Kidney epithelial cell (primary cell): ENCODE data around the gene IL1RAPL1. TPM values are rescaled to one million over a fixed set of nuclear protein-coding genes. Genes with fewer than 3 reads are reported as not detected.

Source experiments
- DNase-seq: peaks from one replicate; pipeline ENCODE4 v3.0.0-alpha.2; 2010; ENCODE audit warnings: low read depth
- H3K27me3 ChIP-seq: 2 replicates; pipeline ENCODE4 v1.6.0; 2011; ENCODE audit warnings: low read length; ENCODE audit not compliant: control insufficient read depth, insufficient read depth
- H3K36me3 ChIP-seq: 2 replicates; pipeline ENCODE4 v1.5.1; 2011; ENCODE audit warnings: low read length; ENCODE audit not compliant: control insufficient read depth, insufficient read depth
- H3K4me3 ChIP-seq: 2 replicates; pipeline ENCODE4 v1.5.1; 2011; ENCODE audit warnings: low read depth, mild to moderate bottlenecking, control low read depth, low read length
- total RNA-seq: library from RNA; depleted of rRNA; stranded (reverse); fragments of >200 nt; gene quantifications from 2 replicates; pipeline ENCODE4 v1.2.3, GENCODE V29; 2015
- TF ChIP-seq, protein P1 (sequence below): IDR thresholded peaks from 2 replicates; pipeline ENCODE4 v1.5.1; 2011; ENCODE audit warnings: mild to moderate bottlenecking, moderate library complexity, low read length, control low read depth, inconsistent platforms; ENCODE audit not compliant: insufficient read depth, poor library complexity, severe bottlenecking

The IL1RAPL1 gene
- total RNA-seq, 1 donor from 2014 or later: not detected

GRCh38 chrX:29237972-29238371 lies 650.7 kb downstream of the IL1RAPL1 start:
- TF ChIP-seq, protein P1, sequence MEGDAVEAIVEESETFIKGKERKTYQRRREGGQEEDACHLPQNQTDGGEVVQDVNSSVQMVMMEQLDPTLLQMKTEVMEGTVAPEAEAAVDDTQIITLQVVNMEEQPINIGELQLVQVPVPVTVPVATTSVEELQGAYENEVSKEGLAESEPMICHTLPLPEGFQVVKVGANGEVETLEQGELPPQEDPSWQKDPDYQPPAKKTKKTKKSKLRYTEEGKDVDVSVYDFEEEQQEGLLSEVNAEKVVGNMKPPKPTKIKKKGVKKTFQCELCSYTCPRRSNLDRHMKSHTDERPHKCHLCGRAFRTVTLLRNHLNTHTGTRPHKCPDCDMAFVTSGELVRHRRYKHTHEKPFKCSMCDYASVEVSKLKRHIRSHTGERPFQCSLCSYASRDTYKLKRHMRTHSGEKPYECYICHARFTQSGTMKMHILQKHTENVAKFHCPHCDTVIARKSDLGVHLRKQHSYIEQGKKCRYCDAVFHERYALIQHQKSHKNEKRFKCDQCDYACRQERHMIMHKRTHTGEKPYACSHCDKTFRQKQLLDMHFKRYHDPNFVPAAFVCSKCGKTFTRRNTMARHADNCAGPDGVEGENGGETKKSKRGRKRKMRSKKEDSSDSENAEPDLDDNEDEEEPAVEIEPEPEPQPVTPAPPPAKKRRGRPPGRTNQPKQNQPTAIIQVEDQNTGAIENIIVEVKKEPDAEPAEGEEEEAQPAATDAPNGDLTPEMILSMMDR: no peak

GRCh38 chrX:29241809-29242208 lies 654.6 kb downstream of the IL1RAPL1 start:
- Histone ChIP-seq H3K4me3 (no peak overlapping the region), H3K27me3 (no peaks in the 10 kb centered on the region), H3K36me3 (no peaks in the 10 kb centered on the region)
- no peak for DNase-seq
- TF ChIP-seq, protein P1: no peak

More at GRCh38 chrX:29237972-29238371, 650.7 kb downstream of the IL1RAPL1 start:
- Histone ChIP-seq H3K27me3 (no peaks in the 10 kb centered on the region), H3K4me3 (no peak overlapping the region), H3K36me3 (no peaks in the 10 kb centered on the region)
- no peak for DNase-seq

DNA sequence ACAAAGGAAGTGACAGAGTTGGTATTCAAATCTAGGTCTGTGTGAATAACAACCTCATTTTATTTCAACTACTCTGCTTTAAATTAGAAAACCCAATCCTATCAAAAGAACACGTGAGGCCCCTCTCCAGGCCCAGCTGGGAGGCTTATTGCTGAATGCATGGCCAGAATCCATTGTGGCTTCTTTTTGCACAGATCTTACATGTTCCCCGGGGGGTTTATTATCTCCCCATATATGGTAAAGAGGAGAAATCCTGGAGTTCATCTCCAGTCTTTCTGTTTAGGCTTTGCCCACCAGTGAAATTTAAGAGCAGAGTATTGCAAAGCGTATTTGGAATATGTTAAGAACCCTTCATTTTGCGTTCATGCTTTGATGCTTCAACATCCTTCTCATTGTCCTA lies 655.6 kb downstream of the IL1RAPL1 start:
- TF ChIP-seq, protein P1: no peak
- no peak overlapping the region for H3K4me3 ChIP-seq
- no peaks in the 10 kb centered on the region for H3K27me3 ChIP-seq
- DNase-seq: no peak
- H3K36me3 ChIP-seq: no peaks in the 10 kb centered on the region

DNA sequence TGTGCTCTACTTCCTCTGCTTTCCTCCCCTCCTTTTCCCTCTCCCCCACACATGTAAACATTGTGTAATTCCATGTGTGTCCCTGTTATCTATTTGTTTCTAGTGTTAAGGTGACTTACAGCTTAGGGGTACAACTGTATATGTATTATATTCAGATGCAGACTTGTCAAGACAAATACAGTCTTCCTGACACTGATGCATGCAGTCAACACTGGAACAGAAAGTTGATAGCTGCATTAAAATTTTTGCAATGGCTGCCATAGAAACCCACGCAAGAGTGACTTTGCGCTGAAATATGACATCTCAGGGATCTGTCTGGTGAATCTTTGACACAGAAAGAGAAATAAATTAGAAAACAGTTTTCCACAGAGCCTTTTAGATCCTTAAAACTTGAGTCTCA lies 656.7 kb downstream of the IL1RAPL1 start:
- no peak overlapping the region for H3K4me3 ChIP-seq
- no peaks in the 10 kb centered on the region for H3K27me3 ChIP-seq
- no peak for DNase-seq
- H3K36me3 ChIP-seq: no peaks in the 10 kb centered on the region
- TF ChIP-seq, protein P1: no peak

- Histone ChIP-seq H3K4me3 (no peak overlapping the region), H3K27me3 (no peaks in the 10 kb centered on the region), H3K36me3 (no peaks in the 10 kb centered on the region)
- no peak for DNase-seq
- TF ChIP-seq, protein P1: no peak
Observed at GRCh38 chrX:29254515-29254914, 667.3 kb downstream of the IL1RAPL1 start.

- Histone ChIP-seq H3K36me3 (no peaks in the 10 kb centered on the region), H3K27me3 (no peaks in the 10 kb centered on the region), H3K4me3 (no peak overlapping the region)
- DNase-seq: no peak
- TF ChIP-seq, protein P1: no peak
Observed at GRCh38 chrX:29257521-29257920, 670.3 kb downstream of the IL1RAPL1 start.
